HepG2 (cell line): ENCODE results near the gene METTL1. TPM values are rescaled to one million over a fixed set of nuclear protein-coding genes. Genes with fewer than 3 reads are reported as not detected.

Source experiments
- ATAC-seq: fragments of 200-7000 bp; cut with Tn5 transposase; 3 replicates; pipeline ENCODE4 v1.9.1; 2020; ENCODE audit warnings: mild to moderate bottlenecking, moderate library complexity
- BruUV-seq: library from RNA; stranded (reverse); fragments of 400-500 nt; replicated peaks from 2 replicates; lab custom pipeline; 2021; lab: Mats Ljungman, UMichigan
- CTCF ChIA-PET: fragments of 300-600 bp; formaldehyde crosslinking; extraction: SDS; loops from one replicate; lab custom pipeline; 2021; ENCODE audit warnings: low total read pairs, inconsistent platforms, low intra/inter-chr PET ratio; lab: Yijun Ruan, JAX
- POLR2A ChIA-PET: fragments of 350-600 bp; sonication (Branson Sonifier 250); formaldehyde crosslinking; loops from one replicate; lab custom pipeline; 2020; ENCODE audit warnings: antibody characterized with exemption, inconsistent platforms; lab: Yijun Ruan, JAX
- DNase-seq: peaks from one replicate; pipeline ENCODE4 v3.0.0-alpha.2; 2015; ENCODE audit warnings: low spot score
- FAIRE-seq: peaks from 3 replicates; lab custom pipeline; 2011; peaks lifted over from hg19 to GRCh38; lab: Jason Lieb, UNC
- H2AFZ ChIP-seq: one replicate; pipeline ENCODE4 v1.6.1; 2011; ENCODE audit warnings: low read length, inconsistent platforms
- H3K27ac ChIP-seq: fragments of 300-600 bp; 3 replicates; pipeline ENCODE4 v1.8.0; 2011; ENCODE audit warnings: mixed run types, mild to moderate bottlenecking, mixed read lengths, low read length, inconsistent platforms; ENCODE audit not compliant: insufficient read depth; ENCODE audit errors: extremely low read length
- H3K27me3 ChIP-seq, 2 experiments: fragments of 200-600 bp in 1 of 2; 2 replicates in 1 of 2; 3 replicates in 1 of 2; pipeline versions ENCODE4 v1.6.0 to v1.8.0; 2011; ENCODE audit warnings: low read length in 2 of 2, mild to moderate bottlenecking in 2 of 2, moderate library complexity in 2 of 2, inconsistent platforms in 1 of 2; ENCODE audit not compliant: insufficient read depth in 2 of 2, control insufficient read depth in 1 of 2
- H3K36me3 ChIP-seq, 2 experiments: fragments of 200-600 bp in 1 of 2; replicated peaks in 1 of 2; 2 replicates in 1 of 2; 3 replicates in 1 of 2; pipeline versions ENCODE4 v1.5.1 to v1.8.0; 2011; ENCODE audit warnings: low read length in 2 of 2, inconsistent platforms in 1 of 2; ENCODE audit not compliant: insufficient read depth in 2 of 2, control insufficient read depth in 1 of 2
- H3K4me1 ChIP-seq: 2 replicates; pipeline ENCODE4 v1.5.1; 2012; ENCODE audit warnings: low read length, inconsistent platforms; ENCODE audit not compliant: insufficient read depth
- H3K4me2 ChIP-seq: 2 replicates; pipeline ENCODE4 v1.6.0; 2011; ENCODE audit warnings: low read depth, low read length, inconsistent platforms
- H3K4me3 ChIP-seq, 3 experiments: fragments of 200-600 bp in 1 of 3; sonication (generic), shearing (Covaris generic) in 1 of 3; replicated peaks in 1 of 3; 2 replicates each; pipeline ENCODE4 v1.5.1; 2011 to 2016; ENCODE audit warnings: low read length in 3 of 3, inconsistent platforms in 2 of 3, low read depth in 2 of 3, mild to moderate bottlenecking in 2 of 3, control low read depth in 1 of 3, mixed read lengths in 1 of 3; ENCODE audit not compliant: insufficient read depth in 1 of 3
- H3K79me2 ChIP-seq: one replicate; pipeline ENCODE4 v1.6.1; 2011; ENCODE audit warnings: low read length, inconsistent platforms; ENCODE audit not compliant: insufficient read depth
- H3K9ac ChIP-seq: 2 replicates; pipeline ENCODE4 v1.6.0; 2011; ENCODE audit warnings: mild to moderate bottlenecking, low read depth, low read length, inconsistent platforms; ENCODE audit not compliant: insufficient read depth
- H3K9me3 ChIP-seq: 2 replicates; pipeline ENCODE4 v1.5.1; 2012; ENCODE audit warnings: mild to moderate bottlenecking, low read length
- H4K20me1 ChIP-seq: 2 replicates; pipeline ENCODE4 v1.6.0; 2011; ENCODE audit warnings: inconsistent platforms, mild to moderate bottlenecking, low read length, moderate library complexity; ENCODE audit not compliant: insufficient read depth
- ADNP ChIP-seq: sonication (generic); formaldehyde crosslinking; IDR thresholded peaks from 2 replicates; pipeline ENCODE4 v1.4.0; 2020; ENCODE audit warnings: missing genetic modification reagents
- DR1 ChIP-seq: sonication (generic); formaldehyde crosslinking; IDR thresholded peaks from 2 replicates; pipeline ENCODE4 v1.8.0; 2021; ENCODE audit warnings: mild to moderate bottlenecking, missing genetic modification reagents, inconsistent platforms
- ELF3 ChIP-seq: IDR thresholded peaks from 2 replicates; pipeline ENCODE4 v1.6.1; 2016; ENCODE audit warnings: missing genetic modification reagents, missing compliant biosample characterization
- ESRRA ChIP-seq: sonication (generic); formaldehyde crosslinking; IDR thresholded peaks from 2 replicates; pipeline ENCODE4 v1.5.1; 2020; ENCODE audit warnings: mild to moderate bottlenecking, low read depth, missing genetic modification reagents
- GFI1 ChIP-seq: sonication (generic); formaldehyde crosslinking; IDR thresholded peaks from 2 replicates; pipeline ENCODE4 v1.5.0; 2020; ENCODE audit warnings: missing genetic modification reagents, mild to moderate bottlenecking, borderline replicate concordance
- HMGXB4 ChIP-seq, 2 experiments: sonication (generic) in 1 of 2; formaldehyde crosslinking in 1 of 2; IDR thresholded peaks; 2 replicates each; pipeline versions ENCODE4 v1.4.0 to v1.6.1; 2018 to 2020; ENCODE audit warnings: missing genetic modification reagents in 2 of 2, borderline replicate concordance in 1 of 2, low read depth in 1 of 2, mild to moderate bottlenecking in 1 of 2, missing biosample characterization in 1 of 2
- HNRNPH1 ChIP-seq: fragments of 200-400 bp; formaldehyde crosslinking; optimal IDR thresholded peaks from 2 replicates; pipeline ENCODE3; 2017; ENCODE audit warnings: mild to moderate bottlenecking, low read depth, low read length
- KDM2A ChIP-seq: sonication (generic); formaldehyde crosslinking; IDR thresholded peaks from 2 replicates; pipeline ENCODE4 v1.4.0; 2020; ENCODE audit warnings: low read depth, missing genetic modification reagents, borderline replicate concordance
- MTA3 ChIP-seq: sonication (generic); formaldehyde crosslinking; IDR thresholded peaks from 2 replicates; pipeline ENCODE4 v1.4.0; 2020; ENCODE audit warnings: missing genetic modification reagents
- NBN ChIP-seq: fragments of 450-650 bp; conservative IDR thresholded peaks from 2 replicates; pipeline ENCODE4 v1.6.1; 2017
- RAD21 ChIP-seq: fragments of 450-650 bp; formaldehyde crosslinking; IDR thresholded peaks from 2 replicates; pipeline ENCODE4 v1.5.0; 2020; ENCODE audit warnings: mild to moderate bottlenecking
- SCMH1 ChIP-seq: sonication (generic); formaldehyde crosslinking; IDR thresholded peaks from 2 replicates; pipeline ENCODE4 v1.9.0; 2021; ENCODE audit warnings: missing genetic modification reagents, mild to moderate bottlenecking, borderline replicate concordance
- SMARCC2 ChIP-seq: fragments of 450-650 bp; IDR thresholded peaks from 2 replicates; pipeline ENCODE4 v1.6.1; 2017; ENCODE audit warnings: antibody characterized with exemption, mild to moderate bottlenecking
- SMC3 ChIP-seq: IDR thresholded peaks from 2 replicates; pipeline ENCODE4 v1.6.1; 2011; ENCODE audit warnings: low read length, improper control_type of control experiment
- SRSF1 ChIP-seq: fragments of 200-400 bp; formaldehyde crosslinking; optimal IDR thresholded peaks from 2 replicates; pipeline ENCODE3; 2017; ENCODE audit warnings: mild to moderate bottlenecking, low read depth, low read length, moderate library complexity
- ZNF562 ChIP-seq: sonication (generic); formaldehyde crosslinking; IDR thresholded peaks from 2 replicates; pipeline ENCODE4 v1.8.0; 2022; ENCODE audit warnings: missing genetic modification reagents, borderline replicate concordance
- ZNF616 ChIP-seq: sonication (generic); formaldehyde crosslinking; IDR thresholded peaks from 2 replicates; pipeline ENCODE4 v1.5.0; 2020; ENCODE audit warnings: low read depth, mild to moderate bottlenecking, missing genetic modification reagents
- ZNF672 ChIP-seq: sonication (generic); formaldehyde crosslinking; IDR thresholded peaks from 2 replicates; pipeline ENCODE4 v1.8.1; 2022; ENCODE audit warnings: missing genetic modification reagents
- ZNF703 ChIP-seq: sonication (generic); formaldehyde crosslinking; IDR thresholded peaks from 2 replicates; pipeline ENCODE4 v1.5.1; 2020; ENCODE audit warnings: missing genetic modification reagents, mild to moderate bottlenecking, moderate library complexity, borderline replicate concordance
- ZNF891 ChIP-seq: sonication (generic); formaldehyde crosslinking; IDR thresholded peaks from 2 replicates; pipeline ENCODE4 v1.5.0; 2020; ENCODE audit warnings: mild to moderate bottlenecking, missing genetic modification reagents
- ZZZ3 ChIP-seq: sonication (generic); formaldehyde crosslinking; IDR thresholded peaks from 2 replicates; pipeline ENCODE4 v1.4.0; 2020; ENCODE audit warnings: missing genetic modification reagents, mild to moderate bottlenecking, borderline replicate concordance
- WGBS: methylation state at CpG from one replicate; pipeline ENCODE4 v1.1.6; 2017; ENCODE audit warnings: low lambda C conversion rate; 5-methylcytosine and 5-hydroxymethylcytosine counted together
- in situ Hi-C: cut with HindIII; loops from 2 replicates; pipeline ENCODE4 v1.10.0; 2017; ENCODE audit warnings: low pct_unique_long_range_greater_than_20kb; ENCODE audit not compliant: extremely low pct_ligation_motif_present
- intact Hi-C: fragments of 100-400 bp; cut with micrococcal nuclease; formaldehyde crosslinking; loops from one replicate; pipeline ENCODE4 v1.10.0; 2022; ENCODE audit not compliant: unreplicated experiment
- polyA plus RNA-seq, 8 experiments: library from polyadenylated mRNA; depleted of rRNA in 3 of 8; stranded (reverse) in 7 of 8; unstranded in 1 of 8; fragments of >200 nt; fragmentation: Illumina TruSeq in 4 of 8; extraction: Trizol in 4 of 8; gene quantifications; 2 replicates each; pipeline versions ENCODE4 v1.2.1 to v1.2.3, GENCODE V29; 2011 to 2016; ENCODE audit warnings: low read depth in 4 of 8, missing spikeins in 1 of 8, mixed read lengths in 1 of 8; ENCODE audit not compliant: insufficient read depth in 1 of 8
- total RNA-seq, 5 experiments: library from RNA; depleted of rRNA; stranded (reverse); fragments of >200 nt; fragmentation: Illumina TruSeq; extraction: Trizol; gene quantifications; 2 replicates each; pipeline ENCODE4 v1.2.3, GENCODE V29; 2016; ENCODE audit warnings: low read depth in 1 of 5
- TF ChIP-seq, protein P1 (sequence below): sonication (generic); formaldehyde crosslinking; IDR thresholded peaks from 2 replicates; pipeline ENCODE4 v1.4.0; 2020; ENCODE audit warnings: missing genetic modification reagents

METTL1 gene
- total and polyA plus RNA-seq, 2 of the 13 experiments (the other 11 are each of a cell fraction or from before 2014, with no cell fraction given), result 34.7 to 36.9 TPM

- TF ChIP-seq SCMH1 (no peak), ADNP (CRISPR knock-in tag) (no peak), KDM2A (no peak), NBN (no peak)
- TF ChIP-seq, all 625 proteins: peak for 0
Observed at GRCh38 chr12:57806677-57807076, 34.8 kb upstream of the METTL1 start (continued).

GRCh38 chr12:57803319-57803893 is 31.5 kb upstream of the METTL1 start:
- no peaks in the 10 kb centered on the region for H3K79me2 ChIP-seq
- in situ Hi-C loops, result no loop called here
- ChIA-PET CTCF (interaction anchor here (1.2 to 3.2 kb wide), 2 partner anchors 12 to 102 kb away, joined by 4 to 54 read pairs; no protein-coding TSS in a partner anchor), POLR2A (no interaction called here)
- H4K20me1 ChIP-seq, result 0 out of 2 replicates have a peak, but pooled peaks cover 3% of the 10 kb centered on the region
- H3K27me3 ChIP-seq, result no peaks in the 10 kb centered on the region
- no peak overlapping the region for H3K27ac ChIP-seq
- FAIRE-seq, result peak; percentile 54
- ATAC-seq, result peak; percentile 89
- WGBS, result 79% methylated on average over 8 of the region's 9 CpGs
- no peak overlapping the region for H3K4me3 ChIP-seq
- no TSS peak for BruUV-seq
- intact Hi-C loops, result loop anchor here (1.0 kb wide), 2 partner anchors 28 to 102 kb away; no protein-coding TSS in a partner anchor
- H3K9ac ChIP-seq, result no peak overlapping the region
- peak; percentile 23 for DNase-seq
- no peaks in the 10 kb centered on the region for H3K9me3 ChIP-seq
- no peak overlapping the region for H2AFZ ChIP-seq
- H3K4me1 ChIP-seq, result no peaks in the 10 kb centered on the region
- no peak overlapping the region for H3K4me2 ChIP-seq
- peaks cover 6 to 16% of the 10 kb centered on the region in 2 experiments; a peak in 4 of 5 replicates for H3K36me3 ChIP-seq
- no peak for TF ChIP-seq ZNF703
- TF ChIP-seq, protein P1, sequence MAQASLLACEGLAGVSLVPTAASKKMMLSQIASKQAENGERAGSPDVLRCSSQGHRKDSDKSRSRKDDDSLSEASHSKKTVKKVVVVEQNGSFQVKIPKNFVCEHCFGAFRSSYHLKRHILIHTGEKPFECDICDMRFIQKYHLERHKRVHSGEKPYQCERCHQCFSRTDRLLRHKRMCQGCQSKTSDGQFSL (CRISPR knock-in tag), result peak; percentile 76; the same call in 1 of the 2 replicates
- TF ChIP-seq SMARCC2, result no peak
- 0 out of 4 replicates have a peak, but pooled peaks of 1 of the 2 experiments have one; percentile 23 for TF ChIP-seq HMGXB4 (CRISPR knock-in tag; IDR thresholded peaks at IDR 0.05; ENCODE audit: borderline replicate concordance in 1 of 2, low read depth in 1 of 2)
- TF ChIP-seq ZZZ3 (CRISPR knock-in tag), result no peak
- peak; percentile 54 for TF ChIP-seq RAD21 (CRISPR knock-in tag)
- TF ChIP-seq ELF3, result no peak
- TF ChIP-seq ESRRA (CRISPR knock-in tag), result no peak
- TF ChIP-seq ZNF672 (CRISPR knock-in tag), result no peak
- no peak for TF ChIP-seq MTA3
- peak; percentile 85 for TF ChIP-seq SMC3
- TF ChIP-seq ZNF562, result no peak
- TF ChIP-seq HNRNPH1, result no peak
- no peak for TF ChIP-seq DR1 (CRISPR knock-in tag)
- TF ChIP-seq SRSF1, result no peak
- TF ChIP-seq ZNF891 (CRISPR knock-in tag), result no peak
- TF ChIP-seq ZNF616 (CRISPR knock-in tag), result no peak
- TF ChIP-seq GFI1 (CRISPR knock-in tag), result 0 out of 2 replicates have a peak, but pooled peaks have one; percentile 31
